RPMI8226 (cell line): ENCODE data around the gene LARGE2.

Source experiments
- DNase-seq: peaks from one replicate; pipeline ENCODE4 v3.0.0-alpha.2; 2015

Gene LARGE2

GRCh38 chr11:45922425-45923082 lies at the start of gene LARGE2:
Gene LARGE2 (plus strand): TSS chr11:45922656. CDS start chr11:45922883, 227 bp downstream.
- peak; percentile 35 for DNase-seq

GRCh38 chr11:45876401-45876800 lies 46.1 kb upstream of the LARGE2 start:
- no peak for DNase-seq

- no peak for DNase-seq
Measured at GRCh38 chr11:45877221-45877620, 45.2 kb upstream of the LARGE2 start.

GRCh38 chr11:45877845-45878244 lies 44.6 kb upstream of the LARGE2 start:
- no peak for DNase-seq

GRCh38 chr11:45879803-45880686 lies 42.4 kb upstream of the LARGE2 start:
- no peak for DNase-seq

GRCh38 chr11:45880772-45881570 lies 41.5 kb upstream of the LARGE2 start:
- no peak for DNase-seq

GRCh38 chr11:45881708-45882368 lies 40.6 kb upstream of the LARGE2 start:
- no peak for DNase-seq

GRCh38 chr11:45884596-45885185 lies 37.8 kb upstream of the LARGE2 start:
- no peak for DNase-seq

GRCh38 chr11:45885274-45885920 lies 37.1 kb upstream of the LARGE2 start, which contains the start of gene MAPK8IP1:
Gene MAPK8IP1 (plus strand): TSS chr11:45885651. CDS start chr11:45885821, 170 bp downstream.
- DNase-seq = peak; percentile 73

- DNase-seq = no peak
Measured at GRCh38 chr11:45885921-45886721, 36.3 kb upstream of the LARGE2 start.

- DNase-seq = no peak
Measured at GRCh38 chr11:45886816-45887520, 35.5 kb upstream of the LARGE2 start.

GRCh38 chr11:45887587-45887986 lies 34.9 kb upstream of the LARGE2 start:
- no peak for DNase-seq

- no peak for DNase-seq
Measured at GRCh38 chr11:45889555-45889954, 32.9 kb upstream of the LARGE2 start.

- no peak for DNase-seq
Measured at GRCh38 chr11:45889966-45890365, 32.5 kb upstream of the LARGE2 start.

- no peak for DNase-seq
Measured at GRCh38 chr11:45890886-45891550, 31.4 kb upstream of the LARGE2 start.

GRCh38 chr11:45892856-45893255 lies 29.6 kb upstream of the LARGE2 start:
- no peak for DNase-seq

- DNase-seq = no peak
Measured at GRCh38 chr11:45894555-45895247, 27.8 kb upstream of the LARGE2 start.

- no peak for DNase-seq
Measured at GRCh38 chr11:45895553-45896259, 26.8 kb upstream of the LARGE2 start.
